PFSK-1 (cell line): ENCODE data around the gene HDAC4.

Experiments used
- FOXP2 ChIP-seq: optimal IDR thresholded peaks from 2 replicates; pipeline ENCODE3; 2011; ENCODE audit warnings: borderline replicate concordance, control low read depth, inconsistent platforms; ENCODE audit not compliant: insufficient read depth; ENCODE audit errors: extremely low read length, extremely low read depth
- POLR2AphosphoS5 ChIP-seq: IDR thresholded peaks from 2 replicates; pipeline ENCODE4 v1.6.1; 2012; ENCODE audit warnings: low read depth, mild to moderate bottlenecking, control low read depth, low read length, moderate library complexity
- REST ChIP-seq, 2 experiments: IDR thresholded peaks; 2 replicates each; pipeline versions ENCODE4 v1.6.1 to v1.8.0; 2011 to 2012; ENCODE audit warnings: low read depth in 2 of 2, low read length in 2 of 2, control low read depth in 1 of 2, inconsistent platforms in 1 of 2, mild to moderate bottlenecking in 1 of 2, moderate library complexity in 1 of 2; ENCODE audit not compliant: insufficient read depth in 1 of 2
- SIN3A ChIP-seq: IDR thresholded peaks from 2 replicates; pipeline ENCODE4 v1.6.1; 2012; ENCODE audit warnings: mild to moderate bottlenecking, low read length, moderate library complexity, borderline replicate concordance; ENCODE audit not compliant: insufficient read depth
- TAF1 ChIP-seq: IDR thresholded peaks from 2 replicates; pipeline ENCODE4 v1.6.1; 2012; ENCODE audit warnings: low read length, control low read depth, borderline replicate concordance; ENCODE audit not compliant: insufficient read depth

HDAC4 gene

GRCh38 chr2:239379641-239380170 lies 21.1 kb downstream of the HDAC4 start:
- TF ChIP-seq TAF1 (no peak), REST (IDR thresholded peaks at IDR 0.05; ENCODE audit: insufficient read depth in 1 of 2, low read depth in 2 of 2, low read length in 2 of 2) (no peak), FOXP2 (no peak), SIN3A (no peak), POLR2AphosphoS5 (no peak)

- TF ChIP-seq TAF1, result no peak
- no peak for TF ChIP-seq FOXP2
- no peak for TF ChIP-seq SIN3A
- no peak for TF ChIP-seq POLR2AphosphoS5
- TF ChIP-seq REST (IDR thresholded peaks at IDR 0.05; ENCODE audit: insufficient read depth in 1 of 2, low read depth in 2 of 2, low read length in 2 of 2), result no peak
Measured at GRCh38 chr2:239378918-239379640, 21.7 kb downstream of the HDAC4 start.

- no peak for TF ChIP-seq REST (IDR thresholded peaks at IDR 0.05; ENCODE audit: insufficient read depth in 1 of 2, low read depth in 2 of 2, low read length in 2 of 2)
- TF ChIP-seq POLR2AphosphoS5, result no peak
- TF ChIP-seq SIN3A, result no peak
- no peak for TF ChIP-seq FOXP2
- TF ChIP-seq TAF1, result no peak
Measured at GRCh38 chr2:239378021-239378917, 22.6 kb downstream of the HDAC4 start.

- TF ChIP-seq TAF1 (no peak), SIN3A (no peak), REST (IDR thresholded peaks at IDR 0.05; ENCODE audit: insufficient read depth in 1 of 2, low read depth in 2 of 2, low read length in 2 of 2) (no peak), FOXP2 (no peak), POLR2AphosphoS5 (no peak)
Measured at GRCh38 chr2:239377591-239377990, 23.2 kb downstream of the HDAC4 start.
